A549 (cell line): ENCODE measurements around the gene TDRKH. TPM values are rescaled to one million over a fixed set of nuclear protein-coding genes. Genes with fewer than 3 reads are reported as not detected.
A peak's percentile ranks its signal among the peaks of the same experiment; 100 is the strongest.

ENCODE experiments used
- ATAC-seq, 2 experiments: fragments of 200-7000 bp in 1 of 2; fragments of >200 bp in 1 of 2; cut with Nextera tagmentation in 1 of 2; cut with Tn5 transposase in 1 of 2; 3 replicates each; pipeline versions ENCODE4 v1.8.0 to v1.9.1; 2018 to 2020; ENCODE audit warnings: mild to moderate bottlenecking in 1 of 2, moderate library complexity in 1 of 2
- CTCF ChIA-PET: fragments of 300-600 bp; sonication (Branson Sonifier 250); formaldehyde crosslinking; extraction: SDS; loops from one replicate; lab custom pipeline; 2021; ENCODE audit warnings: antibody characterized with exemption, inconsistent platforms; lab: Yijun Ruan, JAX
- POLR2A ChIA-PET: fragments of 350-600 bp; formaldehyde crosslinking; extraction: SDS; loops from one replicate; lab custom pipeline; 2021; ENCODE audit warnings: antibody characterized with exemption, inconsistent platforms; lab: Yijun Ruan, JAX
- DNase-seq, 2 experiments: peaks; one replicate each; pipeline versions ENCODE4 v3.0.0 to v3.0.0-alpha.2; 2011 to 2016; ENCODE audit warnings: low read depth in 1 of 2, low spot score in 1 of 2
- FAIRE-seq: peaks from 2 replicates; lab custom pipeline; 2011; peaks lifted over from hg19 to GRCh38; lab: Jason Lieb, UNC
- H3K27ac ChIP-seq, 2 experiments: fragments of >200 bp; sonication (Bioruptor Twin); formaldehyde crosslinking; 3 replicates each; pipeline ENCODE4 v1.5.1; 2016 to 2017
- H3K4me1 ChIP-seq: fragments of >200 bp; sonication (Bioruptor Twin); formaldehyde crosslinking; 3 replicates; pipeline ENCODE4 v1.6.1; 2016
- H3K4me2 ChIP-seq: fragments of >200 bp; sonication (Bioruptor Twin); formaldehyde crosslinking; 3 replicates; pipeline ENCODE4 v1.6.1; 2016
- H3K4me3 ChIP-seq: fragments of >200 bp; sonication (Bioruptor Twin); formaldehyde crosslinking; 3 replicates; pipeline ENCODE4 v1.5.1; 2016
- H3K9me3 ChIP-seq: fragments of >200 bp; sonication (Bioruptor Twin); formaldehyde crosslinking; 3 replicates; pipeline ENCODE4 v1.6.1; 2016
- BHLHE40 ChIP-seq: IDR thresholded peaks from 2 replicates; pipeline ENCODE4 v1.6.1; 2012; ENCODE audit warnings: low read depth, low read length, inconsistent platforms
- CEBPB ChIP-seq, 2 experiments: fragments of >200 bp in 1 of 2; sonication (Bioruptor Twin) in 1 of 2; formaldehyde crosslinking in 1 of 2; IDR thresholded peaks; 2 replicates each; pipeline ENCODE4 v1.6.1; 2012 to 2016
- CHD2 ChIP-seq: fragments of 150-350 bp; IDR thresholded peaks from 2 replicates; pipeline ENCODE4 v1.6.1; 2014; ENCODE audit warnings: low read length; ENCODE audit not compliant: partially characterized antibody
- ESRRA ChIP-seq: fragments of 150-350 bp; IDR thresholded peaks from 2 replicates; pipeline ENCODE4 v1.6.1; 2014; ENCODE audit warnings: mild to moderate bottlenecking, low read length, borderline replicate concordance
- FOSB ChIP-seq: fragments of 250-450 bp; sonication (Bioruptor Pico); IDR thresholded peaks from 2 replicates; pipeline ENCODE4 v1.5.0; 2020; ENCODE audit warnings: mild to moderate bottlenecking, moderate library complexity
- HOXB13 ChIP-seq: fragments of 250-450 bp; sonication (Bioruptor Pico); IDR thresholded peaks from 2 replicates; pipeline ENCODE4 v1.5.0; 2020; ENCODE audit warnings: low read depth, mild to moderate bottlenecking, moderate library complexity
- HOXB5 ChIP-seq: fragments of 250-450 bp; sonication (Bioruptor Pico); IDR thresholded peaks from 2 replicates; pipeline ENCODE4 v1.5.0; 2020; ENCODE audit warnings: mild to moderate bottlenecking, moderate library complexity
- JUN ChIP-seq, 2 experiments: fragments of >200 bp; sonication (Bioruptor Twin); formaldehyde crosslinking; IDR thresholded peaks; 2 replicates in 1 of 2; 3 replicates in 1 of 2; pipeline ENCODE4 v1.6.1; 2016 to 2017
- JUNB ChIP-seq: fragments of >200 bp; sonication (Bioruptor Twin); formaldehyde crosslinking; IDR thresholded peaks from 2 replicates; pipeline ENCODE4 v1.6.1; 2016
- KDM5A ChIP-seq: fragments of 200-600 bp; sonication (generic); IDR thresholded peaks from 2 replicates; pipeline ENCODE4 v1.6.1; 2016; ENCODE audit warnings: antibody characterized with exemption, mild to moderate bottlenecking
- NPAS2 ChIP-seq: fragments of 250-450 bp; sonication (Bioruptor Pico); IDR thresholded peaks from 2 replicates; pipeline ENCODE4 v1.8.0; 2022; ENCODE audit warnings: mild to moderate bottlenecking, moderate library complexity, borderline replicate concordance
- NR3C1 ChIP-seq: fragments of >200 bp; sonication (Bioruptor Twin); formaldehyde crosslinking; IDR thresholded peaks from 3 replicates; pipeline ENCODE4 v1.6.1; 2017
- PHF8 ChIP-seq: fragments of 200-600 bp; sonication (generic); IDR thresholded peaks from 2 replicates; pipeline ENCODE4 v1.6.1; 2016; ENCODE audit warnings: low read depth, mild to moderate bottlenecking, antibody characterized with exemption, moderate library complexity, borderline replicate concordance
- POLR2AphosphoS2 ChIP-seq: conservative IDR thresholded peaks from 2 replicates; pipeline ENCODE4 v1.6.1; 2012; ENCODE audit warnings: low read length, improper control_type of control experiment, inconsistent platforms
- RAD21 ChIP-seq, 2 experiments: fragments of >200 bp in 1 of 2; sonication (Bioruptor Twin) in 1 of 2; formaldehyde crosslinking in 1 of 2; IDR thresholded peaks in 1 of 2; conservative IDR thresholded peaks in 1 of 2; 2 replicates in 1 of 2; 3 replicates in 1 of 2; pipeline ENCODE4 v1.6.1; 2012 to 2018; ENCODE audit warnings: inconsistent platforms in 1 of 2
- RARB ChIP-seq: fragments of 250-450 bp; sonication (Bioruptor Pico); IDR thresholded peaks from 2 replicates; pipeline ENCODE4 v1.8.0; 2021; ENCODE audit warnings: mild to moderate bottlenecking, moderate library complexity
- RNF2 ChIP-seq: fragments of 200-600 bp; sonication (generic); IDR thresholded peaks from 2 replicates; pipeline ENCODE4 v1.6.1; 2016; ENCODE audit warnings: low read depth, mild to moderate bottlenecking, antibody characterized with exemption, moderate library complexity, borderline replicate concordance
- SMC3 ChIP-seq: fragments of >200 bp; sonication (Bioruptor Twin); formaldehyde crosslinking; IDR thresholded peaks from 3 replicates; pipeline ENCODE4 v1.6.1; 2018; ENCODE audit warnings: inconsistent platforms
- TFCP2L1 ChIP-seq: fragments of 250-450 bp; sonication (Bioruptor Pico); IDR thresholded peaks from 2 replicates; pipeline ENCODE4 v1.5.0; 2021; ENCODE audit warnings: mild to moderate bottlenecking
- TP53 ChIP-seq: fragments of 250-450 bp; sonication (Bioruptor Pico); IDR thresholded peaks from 2 replicates; pipeline ENCODE4 v1.5.0; 2021; ENCODE audit warnings: mild to moderate bottlenecking, moderate library complexity
- ZC3H11A ChIP-seq: fragments of 450-650 bp; IDR thresholded peaks from 2 replicates; pipeline ENCODE4 v1.6.1; 2014; ENCODE audit warnings: antibody characterized with exemption, mild to moderate bottlenecking
- ZFP36 ChIP-seq: fragments of 450-650 bp; IDR thresholded peaks from 2 replicates; pipeline ENCODE4 v1.6.1; 2014; ENCODE audit warnings: borderline replicate concordance; ENCODE audit not compliant: partially characterized antibody
- WGBS: methylation state at CpG from one replicate; pipeline ENCODE4 v1.1.6; 2017; ENCODE audit errors: missing lambda C conversion rate; 5-methylcytosine and 5-hydroxymethylcytosine counted together
- polyA plus RNA-seq, 4 experiments: library from polyadenylated mRNA; depleted of rRNA in 3 of 4; stranded (reverse); fragments of >200 nt; fragmentation: RNase III in 1 of 4; extraction: RNeasy Plus Mini Kit Qiagen cat#74134 plus additional on column Dnase treatment in 1 of 4; gene quantifications; 2 replicates in 3 of 4; 3 replicates in 1 of 4; pipeline ENCODE4 v1.2.3, GENCODE V29; 2011 to 2017
- TF ChIP-seq, protein P1 (sequence below): IDR thresholded peaks from 2 replicates; pipeline ENCODE4 v1.6.1; 2012
- TF ChIP-seq, protein P2 (sequence below): fragments of 200-600 bp; sonication (generic); IDR thresholded peaks from 2 replicates; pipeline ENCODE4 v1.6.1; 2016; ENCODE audit warnings: antibody characterized with exemption, mild to moderate bottlenecking, moderate library complexity
- TF ChIP-seq, protein P3 (sequence below): fragments of >200 bp; sonication (Bioruptor Twin); formaldehyde crosslinking; IDR thresholded peaks from 3 replicates; pipeline ENCODE4 v1.5.1; 2016

TDRKH gene
- polyA plus RNA-seq, 2 of the 4 experiments (the other 2 are of a cell fraction): 7.7 to 8.8 TPM

- FAIRE-seq: no peak
- no peak overlapping the region for H3K27ac ChIP-seq
- no peak overlapping the region for H3K4me3 ChIP-seq
- H3K4me1 ChIP-seq: no peaks in the 10 kb centered on the region
- no peak for ATAC-seq
- WGBS: 78% methylated on average over 5 of the region's 5 CpGs
- ChIA-PET CTCF (interaction anchor here (1.2 kb wide), 1 partner anchor 38 kb away, joined by 6 read pairs; no protein-coding TSS in a partner anchor), POLR2A (no interaction called here)
- no peaks in the 10 kb centered on the region for H3K9me3 ChIP-seq
- TF ChIP-seq, protein P1, sequence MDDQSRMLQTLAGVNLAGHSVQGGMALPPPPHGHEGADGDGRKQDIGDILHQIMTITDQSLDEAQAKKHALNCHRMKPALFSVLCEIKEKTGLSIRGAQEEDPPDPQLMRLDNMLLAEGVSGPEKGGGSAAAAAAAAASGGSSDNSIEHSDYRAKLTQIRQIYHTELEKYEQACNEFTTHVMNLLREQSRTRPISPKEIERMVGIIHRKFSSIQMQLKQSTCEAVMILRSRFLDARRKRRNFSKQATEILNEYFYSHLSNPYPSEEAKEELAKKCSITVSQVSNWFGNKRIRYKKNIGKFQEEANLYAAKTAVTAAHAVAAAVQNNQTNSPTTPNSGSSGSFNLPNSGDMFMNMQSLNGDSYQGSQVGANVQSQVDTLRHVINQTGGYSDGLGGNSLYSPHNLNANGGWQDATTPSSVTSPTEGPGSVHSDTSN: no peak
- TF ChIP-seq, protein P2, sequence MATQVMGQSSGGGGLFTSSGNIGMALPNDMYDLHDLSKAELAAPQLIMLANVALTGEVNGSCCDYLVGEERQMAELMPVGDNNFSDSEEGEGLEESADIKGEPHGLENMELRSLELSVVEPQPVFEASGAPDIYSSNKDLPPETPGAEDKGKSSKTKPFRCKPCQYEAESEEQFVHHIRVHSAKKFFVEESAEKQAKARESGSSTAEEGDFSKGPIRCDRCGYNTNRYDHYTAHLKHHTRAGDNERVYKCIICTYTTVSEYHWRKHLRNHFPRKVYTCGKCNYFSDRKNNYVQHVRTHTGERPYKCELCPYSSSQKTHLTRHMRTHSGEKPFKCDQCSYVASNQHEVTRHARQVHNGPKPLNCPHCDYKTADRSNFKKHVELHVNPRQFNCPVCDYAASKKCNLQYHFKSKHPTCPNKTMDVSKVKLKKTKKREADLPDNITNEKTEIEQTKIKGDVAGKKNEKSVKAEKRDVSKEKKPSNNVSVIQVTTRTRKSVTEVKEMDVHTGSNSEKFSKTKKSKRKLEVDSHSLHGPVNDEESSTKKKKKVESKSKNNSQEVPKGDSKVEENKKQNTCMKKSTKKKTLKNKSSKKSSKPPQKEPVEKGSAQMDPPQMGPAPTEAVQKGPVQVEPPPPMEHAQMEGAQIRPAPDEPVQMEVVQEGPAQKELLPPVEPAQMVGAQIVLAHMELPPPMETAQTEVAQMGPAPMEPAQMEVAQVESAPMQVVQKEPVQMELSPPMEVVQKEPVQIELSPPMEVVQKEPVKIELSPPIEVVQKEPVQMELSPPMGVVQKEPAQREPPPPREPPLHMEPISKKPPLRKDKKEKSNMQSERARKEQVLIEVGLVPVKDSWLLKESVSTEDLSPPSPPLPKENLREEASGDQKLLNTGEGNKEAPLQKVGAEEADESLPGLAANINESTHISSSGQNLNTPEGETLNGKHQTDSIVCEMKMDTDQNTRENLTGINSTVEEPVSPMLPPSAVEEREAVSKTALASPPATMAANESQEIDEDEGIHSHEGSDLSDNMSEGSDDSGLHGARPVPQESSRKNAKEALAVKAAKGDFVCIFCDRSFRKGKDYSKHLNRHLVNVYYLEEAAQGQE: no peak
- no peak for TF ChIP-seq JUNB
- TF ChIP-seq RARB: no peak
- TF ChIP-seq FOSB (CRISPR knock-in tag): no peak
- TF ChIP-seq, protein P3, sequence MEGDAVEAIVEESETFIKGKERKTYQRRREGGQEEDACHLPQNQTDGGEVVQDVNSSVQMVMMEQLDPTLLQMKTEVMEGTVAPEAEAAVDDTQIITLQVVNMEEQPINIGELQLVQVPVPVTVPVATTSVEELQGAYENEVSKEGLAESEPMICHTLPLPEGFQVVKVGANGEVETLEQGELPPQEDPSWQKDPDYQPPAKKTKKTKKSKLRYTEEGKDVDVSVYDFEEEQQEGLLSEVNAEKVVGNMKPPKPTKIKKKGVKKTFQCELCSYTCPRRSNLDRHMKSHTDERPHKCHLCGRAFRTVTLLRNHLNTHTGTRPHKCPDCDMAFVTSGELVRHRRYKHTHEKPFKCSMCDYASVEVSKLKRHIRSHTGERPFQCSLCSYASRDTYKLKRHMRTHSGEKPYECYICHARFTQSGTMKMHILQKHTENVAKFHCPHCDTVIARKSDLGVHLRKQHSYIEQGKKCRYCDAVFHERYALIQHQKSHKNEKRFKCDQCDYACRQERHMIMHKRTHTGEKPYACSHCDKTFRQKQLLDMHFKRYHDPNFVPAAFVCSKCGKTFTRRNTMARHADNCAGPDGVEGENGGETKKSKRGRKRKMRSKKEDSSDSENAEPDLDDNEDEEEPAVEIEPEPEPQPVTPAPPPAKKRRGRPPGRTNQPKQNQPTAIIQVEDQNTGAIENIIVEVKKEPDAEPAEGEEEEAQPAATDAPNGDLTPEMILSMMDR: no peak
- TF ChIP-seq RAD21 (conservative IDR thresholded peaks at IDR 0.05 in 1 of 2, IDR thresholded peaks at IDR 0.05 in 1 of 2): no peak
- TF ChIP-seq JUN (IDR thresholded peaks at IDR 0.05): no peak
- no peak for TF ChIP-seq BHLHE40
- no peak for TF ChIP-seq NR3C1
- no peak for DNase-seq
- no peak overlapping the region for H3K4me2 ChIP-seq
Measured at GRCh38 chr1:151798571-151798970, 8.3 kb upstream of the TDRKH start.

- Histone ChIP-seq H3K4me1 (0 out of 3 replicates have a peak, but pooled peaks cover 4% of the 10 kb centered on the region), H3K27ac (peak overlapping the region; percentile 65 to 82), H3K9me3 (no peaks in the 10 kb centered on the region), H3K4me3 (peak overlapping the region; percentile 90), H3K4me2 (peak overlapping the region; percentile 95)
- ChIA-PET CTCF (interaction anchor here (0.6 to 2.1 kb wide), 4 partner anchors 11 to 363 kb away, joined by 3 to 6 read pairs (median 4); partner anchors contain the start of gene MRPL9), POLR2A (interaction anchor here (1.0 kb wide), 1 partner anchor 11 kb away, joined by 3 read pairs; no protein-coding TSS in a partner anchor)
- WGBS: 1% methylated on average over 27 of the region's 52 CpGs
- peak; percentile 22 to 74 for DNase-seq
- no peak for FAIRE-seq
- ATAC-seq: peak; percentile 60 to 63
- TF ChIP-seq HOXB13 (no peak), KDM5A (no peak; the same call in 1 of the 2 replicates), RNF2 (peak; percentile 55; the same call in 1 of the 2 replicates), POLR2AphosphoS2 (no peak), CHD2 (peak; percentile 84), NR3C1 (no peak), JUNB (no peak), ESRRA (no peak), TFCP2L1 (no peak), FOSB (CRISPR knock-in tag) (no peak), CEBPB (IDR thresholded peaks at IDR 0.05) (no peak), ZC3H11A (no peak), PHF8 (peak; percentile 67; the same call in 1 of the 2 replicates), TP53 (0 out of 2 replicates have a peak, but pooled peaks have one; percentile 3), ZFP36 (no peak), NPAS2 (no peak), HOXB5 (no peak), JUN (IDR thresholded peaks at IDR 0.05) (no peak), SMC3 (no peak)
- TF ChIP-seq, protein P2: peak; percentile 75
Measured at GRCh38 chr1:151790940-151791651, 796 bp upstream of the TDRKH start.
